ENCODE measurements around the gene DYTN. TPM values are rescaled to one million over a fixed set of nuclear protein-coding genes. Genes with fewer than 3 reads are reported as not detected.

Gene DYTN
- total RNA-seq, 3 donors from 2014 or later (not counting 1 experiment from before 2014, with no cell fraction given), result not detected

DNA sequence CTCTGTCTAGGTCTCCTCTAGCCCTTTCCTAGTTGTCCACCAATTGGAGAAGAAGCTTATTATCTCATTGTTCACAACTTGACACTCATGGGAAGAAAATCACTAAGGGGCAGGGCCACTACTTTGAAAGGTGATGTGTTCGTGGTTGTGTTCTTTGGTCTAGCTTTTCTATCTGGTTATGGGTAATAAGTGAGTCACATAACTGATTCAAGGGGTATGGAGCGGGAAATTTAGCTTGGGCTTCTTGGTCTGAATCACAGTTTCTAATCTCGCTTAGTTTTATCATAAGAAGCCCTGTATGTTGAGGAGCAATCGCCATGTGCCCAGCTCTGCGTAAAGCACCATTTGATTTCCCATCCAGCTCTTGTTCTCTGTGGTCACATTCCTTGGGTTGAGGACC is 18.7 kb upstream of the DYTN start:
- no peak overlapping the region for H3K4me3 Mint-ChIP-seq
- intact Hi-C loops (cut with micrococcal nuclease), result no loop called here
- H3K36me3 Mint-ChIP-seq, result no peaks in the 10 kb centered on the region
- H3K36me3 ChIP-seq (ENCODE audit: control insufficient read depth, insufficient read depth, low read length), result no peaks in the 10 kb centered on the region
- H3K4me1 Mint-ChIP-seq, result no peaks in the 10 kb centered on the region
- ATAC-seq (no peak), DNase-seq (no peak)
- H3K27ac Mint-ChIP-seq, result no peak overlapping the region
- no peaks in the 10 kb centered on the region for H3K4me1 ChIP-seq (ENCODE audit: control insufficient read depth, insufficient read depth, low read length)
- no peak overlapping the region for H3K4me3 ChIP-seq (ENCODE audit: low read length)
- no peak overlapping the region for H3K27ac ChIP-seq (ENCODE audit: low read length)
- TF ChIP-seq, protein P1, sequence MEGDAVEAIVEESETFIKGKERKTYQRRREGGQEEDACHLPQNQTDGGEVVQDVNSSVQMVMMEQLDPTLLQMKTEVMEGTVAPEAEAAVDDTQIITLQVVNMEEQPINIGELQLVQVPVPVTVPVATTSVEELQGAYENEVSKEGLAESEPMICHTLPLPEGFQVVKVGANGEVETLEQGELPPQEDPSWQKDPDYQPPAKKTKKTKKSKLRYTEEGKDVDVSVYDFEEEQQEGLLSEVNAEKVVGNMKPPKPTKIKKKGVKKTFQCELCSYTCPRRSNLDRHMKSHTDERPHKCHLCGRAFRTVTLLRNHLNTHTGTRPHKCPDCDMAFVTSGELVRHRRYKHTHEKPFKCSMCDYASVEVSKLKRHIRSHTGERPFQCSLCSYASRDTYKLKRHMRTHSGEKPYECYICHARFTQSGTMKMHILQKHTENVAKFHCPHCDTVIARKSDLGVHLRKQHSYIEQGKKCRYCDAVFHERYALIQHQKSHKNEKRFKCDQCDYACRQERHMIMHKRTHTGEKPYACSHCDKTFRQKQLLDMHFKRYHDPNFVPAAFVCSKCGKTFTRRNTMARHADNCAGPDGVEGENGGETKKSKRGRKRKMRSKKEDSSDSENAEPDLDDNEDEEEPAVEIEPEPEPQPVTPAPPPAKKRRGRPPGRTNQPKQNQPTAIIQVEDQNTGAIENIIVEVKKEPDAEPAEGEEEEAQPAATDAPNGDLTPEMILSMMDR (IDR thresholded peaks at IDR 0.05), result no peak
- H3K9me3 Mint-ChIP-seq, result no peaks in the 10 kb centered on the region
- H3K27me3 ChIP-seq (ENCODE audit: control insufficient read depth, insufficient read depth, low read length), result no peaks in the 10 kb centered on the region
- WGBS (ENCODE audit: insufficient coverage), result 79% methylated on average over 5 of the region's 5 CpGs
- no peaks in the 10 kb centered on the region for H3K9me3 ChIP-seq (ENCODE audit: control insufficient read depth, insufficient read depth, low read length)
- H3K27me3 Mint-ChIP-seq (ENCODE audit: low read depth in 2 of 2), result peaks cover 0 to 5% of the 10 kb centered on the region in 2 donors

GRCh38 chr2:206733341-206733740 is 15.1 kb upstream of the DYTN start:
- ATAC-seq, result no peak
- intact Hi-C loops (cut with micrococcal nuclease), result no loop called here
- Mint-ChIP-seq H3K9me3 (peaks cover 0 to 2% of the 10 kb centered on the region in 2 donors), H3K36me3 (no peaks in the 10 kb centered on the region), H3K4me3 (no peak overlapping the region), H3K27ac (no peak overlapping the region), H3K4me1 (no peaks in the 10 kb centered on the region), H3K27me3 (ENCODE audit: low read depth in 2 of 2) (peaks cover 9 to 17% of the 10 kb centered on the region in 2 donors)
- H3K9me3 ChIP-seq (ENCODE audit: control insufficient read depth, insufficient read depth, low read length), result no peaks in the 10 kb centered on the region
- DNase-seq, result no peak
- no peaks in the 10 kb centered on the region for H3K4me1 ChIP-seq (ENCODE audit: control insufficient read depth, insufficient read depth, low read length)
- WGBS (ENCODE audit: insufficient coverage), result 82% methylated on average over 2 of the region's 2 CpGs
- H3K4me3 ChIP-seq (ENCODE audit: low read length), result no peak overlapping the region
- TF ChIP-seq, protein P1 (IDR thresholded peaks at IDR 0.05), result no peak
- H3K27ac ChIP-seq (ENCODE audit: low read length), result no peak overlapping the region
- no peaks in the 10 kb centered on the region for H3K27me3 ChIP-seq (ENCODE audit: control insufficient read depth, insufficient read depth, low read length)
- no peaks in the 10 kb centered on the region for H3K36me3 ChIP-seq (ENCODE audit: control insufficient read depth, insufficient read depth, low read length)

DNA sequence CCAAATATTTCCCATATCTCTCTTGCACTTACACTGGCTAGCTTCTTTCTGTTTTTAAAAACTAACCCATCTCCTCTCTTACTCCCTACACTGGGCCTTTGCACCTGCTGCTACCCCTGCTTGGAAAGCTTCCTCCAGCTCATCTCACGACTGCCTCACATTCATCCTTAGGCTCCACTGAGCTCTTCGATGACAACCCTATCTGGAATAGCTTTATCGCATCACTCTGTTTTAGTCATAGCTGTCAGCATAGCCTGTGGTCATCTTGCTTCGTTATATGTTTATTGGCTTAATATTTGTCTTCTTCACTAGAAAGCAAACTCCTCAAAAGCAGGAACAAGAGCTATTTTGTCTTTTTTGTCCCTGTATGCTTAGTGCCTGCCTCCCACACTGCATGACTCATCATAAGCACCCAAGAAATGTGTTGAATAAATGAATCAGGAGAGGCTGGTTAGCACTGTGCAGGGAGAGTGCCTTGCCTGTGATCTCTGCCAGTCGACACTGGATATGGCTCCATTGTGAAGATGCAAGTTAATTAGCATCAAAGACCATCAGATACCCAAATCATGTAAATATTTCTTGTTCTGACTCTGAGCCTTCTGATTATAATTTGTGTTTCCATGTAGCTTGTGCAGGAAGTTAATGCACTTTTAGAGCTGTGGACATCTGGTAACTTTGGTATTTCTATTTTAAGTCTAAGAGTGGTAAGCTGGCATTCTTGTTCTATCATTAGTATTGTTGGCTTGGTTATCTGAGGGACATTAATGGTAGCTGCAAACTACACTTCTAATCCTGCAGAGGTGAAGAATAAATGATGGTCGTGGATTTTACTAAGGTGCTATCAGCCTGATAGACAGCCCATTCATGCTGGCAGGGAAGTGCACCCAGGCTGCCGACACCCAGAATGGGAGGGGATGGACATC is 10.3 kb upstream of the DYTN start:
- Histone ChIP-seq H3K36me3 (ENCODE audit: control insufficient read depth, insufficient read depth, low read length) (no peaks in the 10 kb centered on the region), H3K27ac (ENCODE audit: low read length) (no peak overlapping the region), H3K27me3 (ENCODE audit: control insufficient read depth, insufficient read depth, low read length) (no peaks in the 10 kb centered on the region), H3K9me3 (ENCODE audit: control insufficient read depth, insufficient read depth, low read length) (no peaks in the 10 kb centered on the region), H3K4me3 (ENCODE audit: low read length) (no peak overlapping the region), H3K4me1 (ENCODE audit: control insufficient read depth, insufficient read depth, low read length) (no peaks in the 10 kb centered on the region)
- TF ChIP-seq, protein P1 (IDR thresholded peaks at IDR 0.05), result no peak
- Mint-ChIP-seq H3K4me3 (no peak overlapping the region), H3K27ac (no peak overlapping the region), H3K36me3 (no peaks in the 10 kb centered on the region), H3K9me3 (peaks cover 0 to 2% of the 10 kb centered on the region in 2 donors), H3K4me1 (no peaks in the 10 kb centered on the region), H3K27me3 (ENCODE audit: low read depth in 2 of 2) (peaks cover 12 to 22% of the 10 kb centered on the region in 2 donors)
- ATAC-seq (no peak), DNase-seq (no peak)
- 90% methylated on average over 6 of the region's 7 CpGs for WGBS (ENCODE audit: insufficient coverage)
- intact Hi-C loops (cut with micrococcal nuclease), result no loop called here

All from natural killer cell (primary cell).